HG02759 (cell line): ENCODE data around the gene RAB11FIP5.
"Not testable (repeated sequence)": the region's sequence is repeated elsewhere in the genome, so short reads cannot be mapped to it uniquely, and the experiment has no call there.

ENCODE experiments used
- ATAC-seq: cut with Tn5 transposase; IDR thresholded peaks from one replicate; pipeline ENCODE4 v1.9.1; 2021; ENCODE audit warnings: mild to moderate bottlenecking, moderate library complexity; ENCODE audit not compliant: unreplicated experiment

Gene RAB11FIP5, protein sequence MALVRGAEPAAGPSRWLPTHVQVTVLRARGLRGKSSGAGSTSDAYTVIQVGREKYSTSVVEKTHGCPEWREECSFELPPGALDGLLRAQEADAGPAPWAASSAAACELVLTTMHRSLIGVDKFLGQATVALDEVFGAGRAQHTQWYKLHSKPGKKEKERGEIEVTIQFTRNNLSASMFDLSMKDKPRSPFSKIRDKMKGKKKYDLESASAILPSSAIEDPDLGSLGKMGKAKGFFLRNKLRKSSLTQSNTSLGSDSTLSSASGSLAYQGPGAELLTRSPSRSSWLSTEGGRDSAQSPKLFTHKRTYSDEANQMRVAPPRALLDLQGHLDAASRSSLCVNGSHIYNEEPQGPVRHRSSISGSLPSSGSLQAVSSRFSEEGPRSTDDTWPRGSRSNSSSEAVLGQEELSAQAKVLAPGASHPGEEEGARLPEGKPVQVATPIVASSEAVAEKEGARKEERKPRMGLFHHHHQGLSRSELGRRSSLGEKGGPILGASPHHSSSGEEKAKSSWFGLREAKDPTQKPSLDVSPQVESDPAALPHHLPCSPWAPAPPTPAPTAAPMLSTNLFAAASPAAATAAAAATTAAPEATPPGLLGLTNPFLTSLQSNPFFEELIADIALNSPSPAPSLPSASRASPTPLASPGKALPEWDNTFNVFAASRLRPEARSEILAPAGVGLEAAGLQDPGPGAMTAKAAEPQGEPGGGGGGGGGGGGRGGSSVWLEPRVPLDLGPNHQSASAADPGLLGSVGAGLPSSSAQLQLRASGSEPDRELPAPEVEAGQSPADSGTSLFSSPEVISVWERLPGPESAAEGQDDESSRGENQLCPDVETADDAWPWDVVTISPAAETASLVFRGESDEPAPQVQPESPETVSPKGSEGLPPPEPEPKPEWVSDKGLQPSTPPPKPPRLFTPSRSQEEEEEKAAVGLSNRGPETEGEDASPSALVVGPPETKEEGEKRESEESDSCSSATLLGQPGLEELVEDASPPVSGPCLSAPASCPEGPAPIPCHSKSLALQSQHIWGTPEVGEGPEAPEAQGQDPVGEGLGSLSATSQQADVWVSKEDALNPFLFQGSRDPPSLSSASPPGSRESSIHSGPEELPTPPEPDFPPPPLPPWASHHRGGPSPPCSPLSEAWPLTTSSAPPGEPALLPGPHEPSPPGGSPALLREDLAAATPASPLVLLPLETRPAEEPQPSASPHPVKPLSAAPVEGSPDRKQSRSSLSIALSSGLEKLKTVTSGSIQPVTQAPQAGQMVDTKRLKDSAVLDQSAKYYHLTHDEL (N-terminal part only)

DNA sequence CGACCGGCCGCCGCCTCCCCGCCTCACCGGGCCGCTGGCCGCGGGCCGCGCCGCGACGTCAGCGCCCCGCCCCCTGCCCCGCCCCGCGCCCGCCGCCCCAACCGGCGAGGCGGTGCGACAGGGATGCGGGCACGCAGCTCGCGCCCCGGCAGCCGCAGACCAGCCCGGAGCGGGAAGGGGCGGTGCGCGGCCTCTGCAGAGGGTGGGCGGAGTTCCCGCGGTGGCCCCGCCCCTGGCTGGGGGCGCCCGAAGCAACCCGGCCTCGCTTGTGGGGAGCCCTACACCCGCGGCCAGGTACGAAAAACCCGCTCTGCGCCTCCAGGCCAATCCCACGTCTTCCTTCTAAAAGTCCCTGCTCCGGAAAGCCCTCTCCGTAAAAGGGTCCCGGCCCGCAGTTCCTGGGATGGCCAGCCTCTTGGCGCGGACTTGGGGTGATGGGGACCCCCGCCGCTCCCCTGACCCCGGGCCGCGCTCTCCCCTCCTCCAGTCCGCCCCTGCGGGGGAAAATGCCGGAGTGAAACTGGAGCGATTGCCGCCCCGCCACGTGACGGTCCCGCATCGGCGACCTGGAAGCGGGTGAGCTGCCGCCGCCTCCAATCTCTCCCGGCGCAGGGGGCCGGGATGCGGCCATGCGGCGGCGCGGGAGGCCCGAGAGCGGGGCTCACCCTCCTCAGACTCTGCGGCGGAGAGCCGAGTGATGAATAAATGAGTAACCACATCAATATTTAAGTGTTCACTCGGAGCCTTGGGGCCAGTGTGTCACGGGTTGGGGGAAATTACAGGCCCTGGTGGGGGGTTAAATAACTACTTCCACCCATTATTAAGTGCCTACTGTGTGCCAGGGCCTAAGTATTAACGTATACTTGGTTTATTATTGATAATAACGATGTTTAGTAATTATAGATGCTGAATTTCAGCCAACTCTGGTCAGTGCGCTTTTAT, at the start of gene RAB11FIP5:
RAB11FIP5 (minus strand) TSS at position 36 of the 942 bp plus-strand sequence. CDS start 171 bp downstream, outside the sequence.
- peak; percentile 81 for ATAC-seq

DNA sequence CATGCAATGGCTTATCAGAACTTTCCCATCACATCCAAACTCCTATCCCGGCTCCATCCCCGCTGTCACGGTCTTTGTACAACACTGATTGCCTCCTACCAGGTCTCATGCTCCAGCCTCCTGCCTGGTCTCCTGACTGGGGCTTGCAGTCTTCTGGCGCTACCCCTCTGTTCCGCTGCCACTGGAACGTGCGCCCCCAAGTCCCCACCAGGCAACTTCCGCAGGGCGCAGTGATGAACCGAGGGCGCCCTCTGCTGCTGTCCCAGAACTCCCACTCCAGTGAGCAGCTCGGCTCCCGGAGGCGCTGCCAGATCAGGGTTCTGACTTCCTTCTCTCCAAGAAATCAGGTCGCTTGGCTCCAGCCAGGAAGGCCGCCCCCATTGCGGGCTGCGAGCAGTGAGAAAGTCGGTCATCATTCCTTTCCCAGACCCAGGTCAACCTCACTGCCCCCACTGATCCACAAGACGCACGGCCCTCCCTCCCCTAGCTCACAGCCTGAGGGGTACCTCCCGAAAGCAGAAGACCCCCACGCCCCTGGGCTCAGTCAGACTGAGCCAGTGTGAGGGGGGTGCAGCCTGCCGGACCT, 43.9 kb upstream of the RAB11FIP5 start:
- ATAC-seq: no peak

DNA sequence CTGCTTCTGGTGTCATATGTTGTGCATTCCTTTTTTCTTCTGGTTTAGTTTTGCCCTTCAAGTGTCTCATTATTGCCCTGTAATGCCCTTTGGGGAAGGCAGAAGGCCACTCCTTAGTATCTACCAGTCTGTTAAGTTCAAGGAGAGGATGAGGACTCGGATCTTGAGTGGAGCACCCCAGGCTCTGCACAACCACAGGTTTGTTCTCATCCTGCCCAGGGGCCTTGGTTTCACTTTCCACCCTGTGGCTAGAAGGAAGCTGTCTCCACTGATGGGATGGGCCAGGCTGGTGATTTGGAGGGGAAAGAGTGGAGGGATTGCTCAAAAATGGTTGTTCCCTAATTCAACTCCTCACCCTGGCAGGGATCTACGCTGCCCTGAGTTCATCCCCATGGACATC, 30.2 kb upstream of the RAB11FIP5 start:
- ATAC-seq: no peak

DNA sequence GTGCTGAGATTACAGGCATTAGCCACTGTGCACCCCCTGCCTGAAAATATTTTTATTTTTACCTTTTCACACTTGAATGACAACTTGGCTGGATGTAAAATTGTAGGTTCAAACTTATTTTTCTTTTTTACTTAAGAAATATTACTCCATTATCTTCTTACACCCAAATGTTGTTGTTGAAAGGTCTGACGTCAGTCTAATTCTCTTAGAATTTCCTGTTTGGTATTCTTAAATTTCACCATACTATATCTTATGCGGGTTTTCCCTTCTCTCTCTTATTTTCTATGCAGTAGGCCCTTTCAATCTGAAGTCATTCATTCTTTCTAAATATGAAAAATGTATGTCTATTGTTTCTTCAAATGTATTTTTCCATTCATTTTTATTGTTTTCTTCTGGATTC, 29.1 kb upstream of the RAB11FIP5 start:
- no peak for ATAC-seq

DNA sequence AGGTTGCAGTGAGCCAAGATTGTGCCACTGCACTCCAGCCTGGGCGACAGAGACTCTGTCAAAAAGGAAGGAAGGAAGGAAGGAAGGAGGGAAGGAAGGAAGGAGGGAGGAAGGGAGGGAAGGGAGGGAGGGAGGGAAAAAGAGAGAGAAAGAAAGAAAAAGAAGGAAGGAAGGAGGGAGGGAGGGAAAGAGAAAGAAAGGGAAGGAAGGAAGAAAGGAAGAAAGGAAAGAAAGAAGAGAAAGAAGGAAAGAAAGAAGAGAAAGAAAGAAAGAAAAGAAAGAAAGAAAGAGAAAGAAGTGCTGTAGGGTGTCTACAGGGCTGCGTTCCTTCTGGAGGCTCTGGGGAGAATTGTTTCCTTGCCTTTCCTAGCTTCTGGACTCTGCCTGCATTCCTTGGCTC, 22.5 kb upstream of the RAB11FIP5 start:
- no peak for ATAC-seq

DNA sequence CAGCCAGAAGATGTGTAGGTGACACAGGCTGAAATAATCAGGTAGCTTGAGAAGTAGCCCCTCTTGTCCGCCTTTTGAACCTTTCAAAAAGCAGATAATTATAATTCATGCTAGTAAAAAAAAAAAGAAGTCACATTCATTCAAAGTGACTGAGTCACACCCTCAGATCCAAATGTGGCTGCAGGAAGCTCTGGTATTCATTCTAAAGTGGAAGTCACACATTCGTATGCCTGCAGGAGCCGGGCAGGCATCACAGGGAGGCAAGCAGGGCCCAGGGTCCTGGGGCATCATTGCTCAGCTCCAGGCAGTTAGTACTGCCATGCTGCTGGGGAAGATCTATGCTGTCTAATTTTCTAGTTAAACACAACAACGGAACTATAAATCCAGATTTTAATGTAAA, 21.7 kb upstream of the RAB11FIP5 start:
- ATAC-seq: no peak

DNA sequence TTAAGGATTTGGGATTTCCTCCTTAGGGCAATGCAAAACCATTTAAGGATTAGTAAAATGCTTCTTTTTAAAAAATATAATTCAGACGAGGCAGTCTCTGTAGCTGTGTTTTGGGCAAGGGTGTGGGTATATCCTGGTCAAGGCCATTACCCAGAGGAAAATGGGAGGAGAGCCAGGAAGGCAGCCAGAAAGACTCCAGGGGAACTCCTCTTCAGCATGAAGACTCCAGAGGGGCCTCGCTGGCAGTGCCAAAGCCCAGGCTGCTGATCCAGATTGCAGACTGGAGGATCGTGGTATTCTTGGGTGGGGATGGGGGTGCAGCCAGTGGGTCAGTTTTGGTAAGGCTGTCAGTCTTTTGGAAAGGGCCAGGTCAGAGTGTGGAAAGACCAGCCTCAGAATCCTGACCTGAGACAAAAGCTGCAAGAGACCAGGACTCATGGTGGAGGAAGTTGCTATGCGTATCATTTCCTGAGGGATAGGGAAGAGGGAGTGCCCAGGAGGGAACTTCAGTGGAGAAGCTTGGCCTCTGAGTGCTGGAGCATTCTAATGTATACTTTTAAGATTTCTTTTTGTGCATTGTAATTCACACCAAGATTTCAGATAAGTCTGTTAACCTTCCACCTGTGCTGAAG, 20.9 kb upstream of the RAB11FIP5 start:
- ATAC-seq: no peak

DNA sequence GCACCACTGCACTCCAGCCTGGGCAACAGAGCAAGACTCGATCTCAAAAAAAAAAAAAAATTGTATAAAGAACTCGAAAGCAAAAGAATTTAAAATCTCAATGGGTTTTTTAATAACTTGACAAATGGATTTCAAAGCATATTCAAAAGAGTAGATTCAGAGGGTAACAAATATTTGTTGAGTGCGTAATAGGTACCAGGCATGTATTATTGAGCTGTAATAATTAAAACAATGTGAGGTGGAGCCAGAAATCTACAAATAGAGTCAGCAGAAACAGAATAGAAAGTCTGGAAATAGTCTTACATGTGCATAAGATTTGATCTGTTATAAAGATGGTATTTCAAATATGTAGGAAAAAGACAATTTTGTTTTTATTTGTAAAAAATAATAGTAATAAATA, 19.1 kb upstream of the RAB11FIP5 start:
- ATAC-seq: no peak

DNA sequence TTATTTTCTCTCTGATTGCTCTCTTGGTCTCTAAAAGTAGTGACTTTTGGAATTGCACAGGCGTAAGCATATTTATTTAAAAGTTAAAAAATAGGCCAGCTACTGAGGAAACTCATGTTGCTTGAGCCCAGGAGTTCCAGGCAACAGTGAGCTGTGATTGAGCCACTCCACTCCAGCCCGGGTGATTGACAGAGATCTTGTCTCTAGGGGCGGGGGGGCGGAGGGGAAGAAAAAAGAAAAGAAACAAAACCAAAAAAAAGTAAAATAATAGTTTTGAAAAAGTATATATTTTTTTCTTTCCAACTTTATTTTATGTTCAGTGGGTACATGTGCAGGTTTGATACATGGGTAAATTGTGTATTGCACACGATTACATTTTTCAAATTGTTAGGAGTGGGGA, 18.0 kb upstream of the RAB11FIP5 start:
- ATAC-seq: no peak

DNA sequence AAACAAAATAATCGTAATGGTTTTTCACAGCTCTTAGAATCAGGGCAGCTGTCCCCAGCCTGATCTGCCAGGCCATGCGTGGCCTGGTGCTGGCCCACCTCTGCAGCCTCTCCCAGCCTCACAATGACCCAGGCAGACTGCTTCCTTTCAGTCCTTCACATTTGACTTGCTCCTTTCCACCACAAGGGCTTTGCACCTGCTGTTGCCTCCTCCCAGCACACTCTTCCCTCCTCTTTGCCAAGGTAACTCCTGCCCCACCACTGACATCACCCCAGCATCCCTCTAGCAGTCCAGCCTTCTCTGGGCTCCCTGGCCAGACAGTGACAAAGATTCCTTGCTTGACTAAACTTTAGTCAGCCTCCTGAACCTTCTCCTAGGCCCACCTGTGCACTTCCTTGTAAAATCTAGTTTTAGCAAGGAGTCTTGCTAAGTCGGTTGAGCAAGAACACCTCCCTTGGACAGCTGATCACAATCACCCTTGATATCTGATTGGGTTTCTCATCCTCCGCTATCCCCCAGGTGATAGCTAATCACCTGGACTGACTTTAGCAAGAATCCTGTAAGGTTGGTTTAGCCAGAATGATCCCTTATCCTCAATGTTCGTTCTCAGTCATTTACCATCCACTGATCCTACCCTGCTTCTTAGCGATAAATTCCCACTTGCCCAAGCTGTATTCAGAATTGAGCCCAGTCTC, 16.2 kb upstream of the RAB11FIP5 start:
- no peak for ATAC-seq

DNA sequence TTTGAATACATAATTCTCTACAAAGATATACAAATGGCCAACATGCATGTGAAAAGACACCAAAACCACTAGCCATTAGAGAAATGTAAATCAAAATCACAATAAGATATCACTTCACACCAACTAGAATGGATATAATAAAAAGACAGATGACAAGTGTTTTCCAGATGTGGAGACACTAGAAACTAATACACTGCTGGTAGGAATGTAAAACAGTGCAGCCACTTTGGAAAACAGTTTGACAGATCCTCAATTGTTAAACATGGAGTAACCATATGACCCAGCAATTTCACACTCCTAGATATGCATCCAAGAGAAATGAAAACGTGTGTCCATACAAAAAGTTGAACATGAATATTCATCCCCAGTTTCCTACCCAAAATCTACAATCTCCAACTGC, 9.8 kb upstream of the RAB11FIP5 start:
- ATAC-seq: no peak

DNA sequence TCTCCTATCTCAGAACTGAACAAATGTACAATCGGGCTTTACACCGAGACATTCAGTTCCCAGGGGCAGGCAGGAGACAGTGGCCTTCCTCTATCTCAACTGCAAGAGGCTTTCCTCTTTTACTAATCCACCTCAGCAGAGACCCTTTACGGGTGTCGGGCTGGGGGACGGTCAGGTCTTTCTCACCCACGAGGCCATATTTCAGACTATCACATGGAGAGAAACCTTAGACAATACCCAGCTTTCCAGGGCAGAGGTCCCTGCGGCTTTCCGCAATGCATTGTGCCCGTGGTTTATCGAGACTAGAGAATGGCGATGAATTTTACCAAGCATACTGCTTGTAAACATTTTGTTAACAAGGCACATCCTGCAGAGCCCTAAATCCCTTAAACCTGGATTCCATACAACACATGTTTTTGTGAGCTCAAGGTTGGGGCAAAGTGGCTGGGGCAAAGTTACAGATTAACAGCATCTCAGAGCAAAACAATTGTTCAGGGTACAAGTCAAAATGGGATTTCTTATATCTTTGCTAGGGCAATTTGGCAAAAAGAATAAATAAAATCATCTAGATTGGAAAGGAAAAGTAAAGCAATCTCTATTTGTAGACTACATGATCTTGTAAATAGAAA, 7.0 kb upstream of the RAB11FIP5 start:
- not testable (repeated sequence) for ATAC-seq

DNA sequence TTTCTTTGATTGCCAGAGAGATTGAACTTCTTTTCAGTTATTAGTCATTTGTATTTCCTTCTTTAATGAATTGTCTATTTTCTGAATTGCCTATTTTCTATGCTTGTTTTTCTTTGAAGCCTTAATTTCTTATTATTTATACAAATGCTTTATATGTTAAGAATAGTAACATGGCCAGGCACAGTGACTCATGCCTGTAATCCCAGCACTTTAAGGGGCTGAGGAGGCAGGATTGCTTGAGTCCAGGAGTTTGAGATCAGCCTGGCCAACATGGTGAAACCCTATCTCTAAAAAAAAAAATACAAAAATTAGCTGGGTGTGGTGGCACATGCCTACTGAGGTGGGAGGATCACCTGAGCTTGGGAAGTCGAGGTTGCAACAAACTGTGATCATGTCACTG, 4.7 kb upstream of the RAB11FIP5 start:
- ATAC-seq: no peak

DNA sequence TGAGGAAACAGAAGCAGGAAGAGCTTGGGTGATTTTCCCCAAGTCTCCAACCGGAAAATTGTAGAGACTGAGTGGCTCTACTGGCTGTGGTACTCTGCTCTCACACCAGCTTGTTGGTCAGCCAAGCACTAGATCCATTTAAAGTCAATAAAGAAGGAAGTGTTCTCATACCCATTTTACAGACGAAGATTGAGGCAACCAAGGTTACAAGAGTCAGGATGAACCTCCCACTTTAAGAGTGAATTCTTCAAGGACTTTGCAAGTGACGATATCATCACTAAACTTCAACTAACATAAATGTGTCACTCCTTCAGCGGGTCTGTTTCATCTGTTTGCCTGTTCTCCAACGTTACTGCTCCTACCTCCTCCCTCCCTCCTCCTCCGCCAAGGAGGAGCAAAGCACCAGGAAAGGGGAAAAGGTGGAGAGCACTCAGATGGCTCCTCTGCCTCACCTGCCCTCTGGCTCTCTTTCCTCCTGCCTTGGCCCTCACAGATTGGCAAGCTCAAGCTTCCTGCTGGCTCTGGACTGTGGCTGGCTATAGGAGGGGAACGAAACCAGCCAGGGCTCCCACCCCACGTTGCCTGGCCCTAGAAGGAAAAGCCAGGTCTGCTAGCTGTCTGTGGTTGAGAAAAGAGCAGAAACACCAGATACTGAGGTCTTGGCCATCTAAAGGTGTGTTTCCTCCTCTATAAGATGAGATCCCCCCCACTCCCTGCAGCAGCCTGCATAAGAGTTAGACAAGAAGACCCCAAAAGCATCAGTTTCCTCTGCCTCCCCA, 3.6 kb upstream of the RAB11FIP5 start:
- ATAC-seq: no peak

DNA sequence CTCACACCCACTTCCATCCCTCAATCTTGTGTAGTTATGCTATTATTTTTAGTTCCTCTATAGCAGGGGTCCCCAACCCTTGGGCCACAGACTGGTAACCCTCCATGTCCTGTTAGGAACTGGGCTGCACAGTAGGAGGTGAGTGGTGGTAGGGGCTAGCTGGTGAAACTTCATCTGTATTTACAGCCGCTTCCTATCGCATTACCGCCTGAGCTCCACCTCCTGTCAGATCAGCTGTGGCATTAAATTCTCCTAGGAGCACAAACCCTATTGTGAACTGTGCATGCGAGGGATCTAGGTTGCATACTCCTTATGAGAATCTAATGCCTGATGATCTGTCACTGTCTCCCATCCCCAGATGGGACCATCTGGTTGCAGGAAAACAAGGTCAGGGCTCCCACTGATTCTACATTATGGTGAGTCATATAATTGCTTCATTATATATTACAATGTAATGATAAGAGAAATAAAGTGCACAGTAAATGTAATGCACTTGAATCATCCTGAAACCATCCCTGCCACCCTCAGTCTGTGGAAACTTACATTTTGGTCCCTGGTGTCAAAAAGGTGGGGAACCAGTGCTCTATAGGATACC, 1.6 kb upstream of the RAB11FIP5 start:
- ATAC-seq: no peak

DNA sequence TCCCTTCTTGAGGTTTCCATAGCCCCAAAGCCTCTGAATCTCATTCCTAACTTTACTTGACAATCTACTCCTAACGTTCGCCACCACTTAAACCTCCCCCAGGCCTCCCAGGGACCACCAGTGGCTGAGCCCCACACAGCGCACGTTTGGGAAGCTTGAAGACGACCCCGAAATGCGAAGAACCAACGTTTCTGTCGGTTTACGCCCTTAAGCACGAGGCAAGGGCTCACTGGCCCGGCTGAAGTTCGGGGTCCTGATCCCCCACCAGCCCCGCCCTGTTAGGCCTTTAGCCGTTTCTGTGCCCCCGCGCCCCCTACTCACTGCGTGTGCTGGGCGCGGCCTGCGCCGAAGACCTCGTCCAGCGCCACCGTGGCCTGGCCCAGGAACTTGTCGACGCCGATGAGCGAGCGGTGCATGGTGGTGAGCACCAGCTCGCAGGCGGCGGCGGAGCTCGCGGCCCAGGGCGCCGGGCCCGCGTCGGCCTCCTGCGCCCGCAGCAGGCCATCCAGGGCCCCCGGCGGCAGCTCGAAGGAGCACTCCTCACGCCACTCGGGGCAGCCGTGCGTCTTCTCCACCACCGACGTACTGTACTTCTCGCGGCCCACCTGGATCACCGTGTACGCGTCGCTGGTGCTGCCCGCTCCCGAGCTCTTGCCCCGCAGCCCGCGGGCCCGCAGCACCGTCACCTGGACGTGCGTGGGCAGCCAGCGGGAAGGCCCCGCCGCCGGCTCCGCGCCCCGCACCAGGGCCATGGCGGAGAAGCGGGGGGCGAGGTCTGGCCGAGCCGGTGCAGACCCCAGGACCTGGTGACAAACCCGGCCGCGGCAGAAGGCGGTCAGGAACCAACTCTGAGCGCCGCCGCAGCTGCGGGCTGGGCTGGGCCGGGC, 479 bp downstream of the RAB11FIP5 start:
- peak; percentile 22 for ATAC-seq
